Measurements from ENCODE around the gene MAST4. TPM values are rescaled to one million over a fixed set of nuclear protein-coding genes. Genes with fewer than 3 reads are reported as not detected.
A peak's percentile ranks its signal among the peaks of the same experiment; 100 is the strongest.

Gene MAST4
- polyA plus RNA-seq, 2 donors = 18.3 to 22.2 TPM

GRCh38 chr5:67005737-67006499, 409.7 kb downstream of the MAST4 start:
- peak overlapping the region; percentile 41 to 92 for H3K4me3 ChIP-seq (ENCODE audit: low read depth in 1 of 2, low read length in 2 of 2)
- H3K4me1 ChIP-seq (ENCODE audit: control insufficient read depth in 2 of 2, insufficient read depth in 2 of 2, low read length in 1 of 2) = peaks cover 0 to 3% of the 10 kb centered on the region in 2 donors
- no peaks in the 10 kb centered on the region for H3K36me3 ChIP-seq (ENCODE audit: control insufficient read depth in 2 of 2, insufficient read depth in 2 of 2, low read length in 1 of 2)
- H3K9me3 ChIP-seq (ENCODE audit: control insufficient read depth in 2 of 2, insufficient read depth in 1 of 2, low read depth in 1 of 2, low read length in 1 of 2) = no peaks in the 10 kb centered on the region
- H3K27ac ChIP-seq (ENCODE audit: low read depth in 2 of 2, low read length in 1 of 2) = peak overlapping the region; percentile 60 to 70
- whole genome bisulfite sequencing, 2 donors = 44 to 58% methylated on average over 3 of the region's 3 CpGs
- no peaks in the 10 kb centered on the region for H3K27me3 ChIP-seq (ENCODE audit: control insufficient read depth in 1 of 2, insufficient read depth in 2 of 2, low read length in 2 of 2)

- Histone ChIP-seq H3K27me3 (ENCODE audit: control insufficient read depth in 1 of 2, insufficient read depth in 2 of 2, low read length in 2 of 2) (no peaks in the 10 kb centered on the region), H3K4me3 (ENCODE audit: low read depth in 1 of 2, low read length in 2 of 2) (peak overlapping the region; percentile 40 to 92), H3K4me1 (ENCODE audit: control insufficient read depth in 2 of 2, insufficient read depth in 2 of 2, low read length in 1 of 2) (peaks cover 3 to 5% of the 10 kb centered on the region in 2 donors), H3K9me3 (ENCODE audit: control insufficient read depth in 2 of 2, insufficient read depth in 1 of 2, low read depth in 1 of 2, low read length in 1 of 2) (no peaks in the 10 kb centered on the region), H3K36me3 (ENCODE audit: control insufficient read depth in 2 of 2, insufficient read depth in 2 of 2, low read length in 1 of 2) (no peaks in the 10 kb centered on the region), H3K27ac (ENCODE audit: low read depth in 2 of 2, low read length in 1 of 2) (peak overlapping the region; percentile 60 to 70)
- 44 to 60% methylated on average over 3 of the region's 3 CpGs for WGBS, 2 donors
These were observed 410.3 kb downstream of the MAST4 start for GRCh38 chr5:67006500-67006848.

- Histone ChIP-seq H3K27me3 (ENCODE audit: control insufficient read depth in 1 of 2, insufficient read depth in 2 of 2, low read length in 2 of 2) (no peaks in the 10 kb centered on the region), H3K36me3 (ENCODE audit: control insufficient read depth in 2 of 2, insufficient read depth in 2 of 2, low read length in 1 of 2) (no peaks in the 10 kb centered on the region), H3K9me3 (ENCODE audit: control insufficient read depth in 2 of 2, insufficient read depth in 1 of 2, low read depth in 1 of 2, low read length in 1 of 2) (no peaks in the 10 kb centered on the region), H3K4me3 (ENCODE audit: low read depth in 1 of 2, low read length in 2 of 2) (peak overlapping the region in 1 of 2 donors; percentile 92), H3K4me1 (ENCODE audit: control insufficient read depth in 2 of 2, insufficient read depth in 2 of 2, low read length in 1 of 2) (peaks cover 2 to 3% of the 10 kb centered on the region in 2 donors), H3K27ac (ENCODE audit: low read depth in 2 of 2, low read length in 1 of 2) (peak overlapping the region; percentile 81 to 95)
- WGBS, 2 donors = 50 to 52% methylated on average over 1 of the region's 1 CpG
These were observed 412.8 kb downstream of the MAST4 start for GRCh38 chr5:67009028-67009427.

DNA sequence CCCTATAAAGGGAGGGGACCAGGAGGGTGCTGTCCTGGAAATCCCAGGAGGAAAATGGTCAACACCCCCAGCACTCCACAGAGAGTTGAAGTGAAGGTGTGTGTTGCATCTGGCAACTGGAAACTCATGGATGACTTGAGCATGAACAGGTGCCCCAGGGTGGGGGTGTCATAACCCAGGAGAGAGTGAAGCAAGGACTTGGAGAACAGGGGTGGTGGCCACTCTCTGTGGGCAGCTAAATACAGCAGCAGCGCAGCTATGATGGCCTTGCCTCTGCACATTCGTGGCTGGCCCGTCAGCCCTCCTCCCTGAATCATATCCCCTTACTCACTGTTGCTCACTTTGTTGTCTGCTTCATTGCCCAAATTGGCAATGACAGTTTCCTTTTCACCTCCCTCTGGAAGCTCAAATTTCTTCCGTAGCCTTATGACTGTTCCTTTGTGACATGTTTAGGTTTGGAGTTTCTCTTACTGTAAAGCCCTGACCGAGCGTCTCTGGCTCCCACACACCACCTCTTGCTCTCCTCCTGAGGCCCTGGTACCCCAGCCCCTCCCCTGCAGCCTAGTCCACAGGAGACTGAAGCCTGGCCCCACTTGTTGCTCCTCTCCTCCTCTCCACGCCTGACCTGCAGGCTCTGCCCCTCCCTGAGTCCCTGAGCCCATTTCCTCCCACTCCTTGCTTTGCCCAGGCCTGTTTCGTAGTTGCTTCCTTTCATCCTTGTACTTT, 414.7 kb downstream of the MAST4 start:
- Histone ChIP-seq H3K36me3 (ENCODE audit: control insufficient read depth in 2 of 2, insufficient read depth in 2 of 2, low read length in 1 of 2) (no peaks in the 10 kb centered on the region), H3K4me3 (ENCODE audit: low read depth in 1 of 2, low read length in 2 of 2) (peak overlapping the region; percentile 7 to 11), H3K4me1 (ENCODE audit: control insufficient read depth in 2 of 2, insufficient read depth in 2 of 2, low read length in 1 of 2) (peaks cover 2 to 3% of the 10 kb centered on the region in 2 donors), H3K9me3 (ENCODE audit: control insufficient read depth in 2 of 2, insufficient read depth in 1 of 2, low read depth in 1 of 2, low read length in 1 of 2) (no peaks in the 10 kb centered on the region), H3K27ac (ENCODE audit: low read depth in 2 of 2, low read length in 1 of 2) (peak overlapping the region; percentile 96 to 98), H3K27me3 (ENCODE audit: control insufficient read depth in 1 of 2, insufficient read depth in 2 of 2, low read length in 2 of 2) (no peaks in the 10 kb centered on the region)
- 34 to 51% methylated on average over 8 of the region's 8 CpGs for WGBS, 2 donors

- Histone ChIP-seq H3K27me3 (ENCODE audit: control insufficient read depth in 1 of 2, insufficient read depth in 2 of 2, low read length in 2 of 2) (no peaks in the 10 kb centered on the region), H3K9me3 (ENCODE audit: control insufficient read depth in 2 of 2, insufficient read depth in 1 of 2, low read depth in 1 of 2, low read length in 1 of 2) (no peaks in the 10 kb centered on the region), H3K36me3 (ENCODE audit: control insufficient read depth in 2 of 2, insufficient read depth in 2 of 2, low read length in 1 of 2) (no peaks in the 10 kb centered on the region), H3K27ac (ENCODE audit: low read depth in 2 of 2, low read length in 1 of 2) (peak overlapping the region; percentile 96 to 98), H3K4me1 (ENCODE audit: control insufficient read depth in 2 of 2, insufficient read depth in 2 of 2, low read length in 1 of 2) (peaks cover 2 to 3% of the 10 kb centered on the region in 2 donors), H3K4me3 (ENCODE audit: low read depth in 1 of 2, low read length in 2 of 2) (peak overlapping the region; percentile 7 to 11)
- WGBS, 2 donors = 41 to 57% methylated on average over 5 of the region's 5 CpGs
These were observed 415.2 kb downstream of the MAST4 start for GRCh38 chr5:67011422-67011821.

DNA sequence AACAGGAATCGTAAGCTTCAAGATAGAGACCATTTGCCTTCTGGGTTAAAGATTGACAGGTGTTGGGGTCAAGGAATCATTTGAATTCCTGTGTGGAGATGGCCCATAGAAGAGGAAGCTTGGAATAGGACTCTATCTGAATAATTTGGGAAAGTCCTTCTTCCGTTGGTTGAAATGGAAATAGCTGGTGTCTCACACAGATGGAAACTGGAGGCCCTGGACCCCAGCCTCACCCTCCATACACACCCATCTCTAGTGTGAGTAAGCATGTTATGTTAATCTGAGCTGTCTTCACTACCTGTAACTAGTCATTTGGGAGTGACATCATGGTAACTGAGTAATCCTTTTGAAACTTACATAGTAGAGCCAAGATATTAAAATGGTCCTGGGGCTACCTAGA, 416.0 kb downstream of the MAST4 start:
- H3K4me3 ChIP-seq (ENCODE audit: low read depth in 1 of 2, low read length in 2 of 2) = peak overlapping the region in 1 of 2 donors; percentile 17
- peak overlapping the region; percentile 96 to 98 for H3K27ac ChIP-seq (ENCODE audit: low read depth in 2 of 2, low read length in 1 of 2)
- H3K9me3 ChIP-seq (ENCODE audit: control insufficient read depth in 2 of 2, insufficient read depth in 1 of 2, low read depth in 1 of 2, low read length in 1 of 2) = no peaks in the 10 kb centered on the region
- H3K4me1 ChIP-seq (ENCODE audit: control insufficient read depth in 2 of 2, insufficient read depth in 2 of 2, low read length in 1 of 2) = peaks cover 2 to 3% of the 10 kb centered on the region in 2 donors
- H3K27me3 ChIP-seq (ENCODE audit: control insufficient read depth in 1 of 2, insufficient read depth in 2 of 2, low read length in 2 of 2) = no peaks in the 10 kb centered on the region
- H3K36me3 ChIP-seq (ENCODE audit: control insufficient read depth in 2 of 2, insufficient read depth in 2 of 2, low read length in 1 of 2) = no peaks in the 10 kb centered on the region
- WGBS, 2 donors = 64 to 76% methylated on average over 2 of the region's 2 CpGs

DNA sequence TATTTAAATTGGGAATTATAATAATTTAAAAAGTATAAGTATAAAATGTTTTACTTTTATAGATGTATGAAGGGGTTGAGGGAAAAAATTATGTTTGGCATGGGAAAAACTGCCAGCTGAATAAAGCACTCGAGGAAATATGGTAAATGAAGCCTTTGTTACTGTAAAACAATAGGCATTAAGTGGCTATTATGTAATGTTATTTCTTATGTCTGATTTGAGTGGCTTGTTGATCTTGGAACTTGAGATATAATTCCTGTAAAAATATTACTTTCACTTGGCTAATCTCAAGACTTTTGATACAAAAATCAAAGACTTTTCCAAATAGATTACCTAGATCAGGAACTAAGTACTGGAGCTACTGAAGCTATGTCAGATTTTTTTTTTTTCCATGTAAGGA, 417.5 kb downstream of the MAST4 start:
- no peaks in the 10 kb centered on the region for H3K36me3 ChIP-seq (ENCODE audit: control insufficient read depth in 2 of 2, insufficient read depth in 2 of 2, low read length in 1 of 2)
- H3K4me3 ChIP-seq (ENCODE audit: low read depth in 1 of 2, low read length in 2 of 2) = no peak overlapping the region
- H3K27me3 ChIP-seq (ENCODE audit: control insufficient read depth in 1 of 2, insufficient read depth in 2 of 2, low read length in 2 of 2) = no peaks in the 10 kb centered on the region
- no peak overlapping the region for H3K27ac ChIP-seq (ENCODE audit: low read depth in 2 of 2, low read length in 1 of 2)
- no peaks in the 10 kb centered on the region for H3K9me3 ChIP-seq (ENCODE audit: control insufficient read depth in 2 of 2, insufficient read depth in 1 of 2, low read depth in 1 of 2, low read length in 1 of 2)
- peaks cover 2 to 3% of the 10 kb centered on the region in 2 donors for H3K4me1 ChIP-seq (ENCODE audit: control insufficient read depth in 2 of 2, insufficient read depth in 2 of 2, low read length in 1 of 2)
- WGBS, 2 donors = 26 to 27% methylated on average over 1 of the region's 1 CpG

DNA sequence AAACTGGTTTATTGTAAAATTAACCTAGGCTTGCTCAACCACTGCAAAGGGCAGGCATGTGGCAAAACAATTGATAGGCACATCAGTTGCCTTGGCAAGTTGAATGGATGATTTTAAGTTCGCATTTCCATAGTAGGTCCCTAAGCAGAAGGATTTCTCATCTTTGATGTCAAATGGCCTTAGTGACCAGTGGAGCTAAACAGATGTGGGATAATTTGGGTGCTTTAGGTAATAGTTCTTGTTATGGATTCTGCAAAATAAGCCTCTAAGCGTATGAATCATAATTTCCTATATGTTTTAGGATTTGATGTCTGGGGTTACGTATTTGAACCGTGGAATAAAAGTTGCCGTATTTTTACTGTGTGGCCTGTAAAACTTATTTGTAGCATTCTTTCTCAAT, 418.0 kb downstream of the MAST4 start:
- peaks cover 2 to 3% of the 10 kb centered on the region in 2 donors for H3K4me1 ChIP-seq (ENCODE audit: control insufficient read depth in 2 of 2, insufficient read depth in 2 of 2, low read length in 1 of 2)
- no peaks in the 10 kb centered on the region for H3K9me3 ChIP-seq (ENCODE audit: control insufficient read depth in 2 of 2, insufficient read depth in 1 of 2, low read depth in 1 of 2, low read length in 1 of 2)
- 60 to 79% methylated on average over 5 of the region's 5 CpGs for WGBS, 2 donors
- H3K4me3 ChIP-seq (ENCODE audit: low read depth in 1 of 2, low read length in 2 of 2) = no peak overlapping the region
- H3K27ac ChIP-seq (ENCODE audit: low read depth in 2 of 2, low read length in 1 of 2) = peak overlapping the region; percentile 65 to 76
- H3K27me3 ChIP-seq (ENCODE audit: control insufficient read depth in 1 of 2, insufficient read depth in 2 of 2, low read length in 2 of 2) = no peaks in the 10 kb centered on the region
- H3K36me3 ChIP-seq (ENCODE audit: control insufficient read depth in 2 of 2, insufficient read depth in 2 of 2, low read length in 1 of 2) = no peaks in the 10 kb centered on the region

DNA sequence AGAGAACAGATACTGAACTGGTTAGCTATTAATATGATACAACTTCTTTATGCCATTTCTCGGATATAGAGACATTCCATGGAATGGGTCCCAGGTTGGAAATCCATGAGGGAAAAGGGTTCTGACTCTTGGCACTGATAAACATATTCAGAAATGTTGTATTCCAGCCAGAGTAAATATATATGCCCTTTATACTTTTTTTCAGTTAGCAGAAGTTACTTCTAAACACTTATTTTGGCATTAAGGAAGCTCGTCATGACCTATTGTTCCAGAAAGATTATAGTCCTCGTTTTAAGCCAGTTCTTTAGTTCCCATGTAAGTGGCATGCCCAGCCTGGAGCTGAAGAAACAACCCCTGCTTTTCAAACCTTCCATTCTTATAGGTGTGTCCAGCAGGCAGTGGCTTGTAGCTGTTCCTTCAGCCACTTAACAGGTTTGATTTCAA, 418.8 kb downstream of the MAST4 start:
- Histone ChIP-seq H3K36me3 (ENCODE audit: control insufficient read depth in 2 of 2, insufficient read depth in 2 of 2, low read length in 1 of 2) (no peaks in the 10 kb centered on the region), H3K27ac (ENCODE audit: low read depth in 2 of 2, low read length in 1 of 2) (peak overlapping the region; percentile 81 to 88), H3K27me3 (ENCODE audit: control insufficient read depth in 1 of 2, insufficient read depth in 2 of 2, low read length in 2 of 2) (no peaks in the 10 kb centered on the region), H3K4me3 (ENCODE audit: low read depth in 1 of 2, low read length in 2 of 2) (peak overlapping the region in 1 of 2 donors; percentile 59), H3K9me3 (ENCODE audit: control insufficient read depth in 2 of 2, insufficient read depth in 1 of 2, low read depth in 1 of 2, low read length in 1 of 2) (no peaks in the 10 kb centered on the region), H3K4me1 (ENCODE audit: control insufficient read depth in 2 of 2, insufficient read depth in 2 of 2, low read length in 1 of 2) (peaks cover 2 to 3% of the 10 kb centered on the region in 2 donors)
- WGBS, 2 donors = 15 to 19% methylated on average over 3 of the region's 3 CpGs

Measured in esophagus (tissue), 2 donors.